ENCODE data around the gene OLFM2. TPM values are rescaled to one million over a fixed set of nuclear protein-coding genes. Genes with fewer than 3 reads are reported as not detected.

The OLFM2 gene
- total and polyA plus RNA-seq, 2 of the 4 experiments (the other 2 are of a cell fraction) = 2.7 to 5.1 TPM

DNA sequence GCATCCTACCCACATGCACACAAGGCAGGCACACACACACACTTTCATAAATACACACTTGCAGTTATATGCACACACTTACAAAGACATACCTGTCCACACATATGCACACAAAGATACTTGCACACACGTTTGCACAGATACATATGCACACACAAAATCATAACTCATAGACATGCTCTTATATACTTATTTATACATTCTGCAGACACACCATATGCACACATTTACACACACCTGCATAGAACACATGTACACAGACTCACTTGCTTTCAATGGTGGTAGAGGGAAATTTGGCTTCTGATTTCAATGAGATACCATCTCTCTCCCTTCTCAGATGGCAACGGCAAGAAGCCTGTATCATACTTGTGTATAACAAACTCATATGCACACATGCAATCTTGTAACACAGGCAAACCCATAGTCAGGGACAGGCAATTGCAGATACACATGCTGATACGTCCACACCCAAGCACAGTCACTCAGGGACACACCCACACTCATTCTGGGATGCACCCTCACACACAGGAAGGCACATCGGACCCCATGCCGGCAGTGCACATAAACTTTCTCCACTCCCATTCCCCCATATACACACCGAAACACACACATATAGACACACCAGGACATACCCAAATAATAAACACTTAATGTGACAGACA lies 24.7 kb downstream of the OLFM2 start (continued):
- TF ChIP-seq, protein P1, sequence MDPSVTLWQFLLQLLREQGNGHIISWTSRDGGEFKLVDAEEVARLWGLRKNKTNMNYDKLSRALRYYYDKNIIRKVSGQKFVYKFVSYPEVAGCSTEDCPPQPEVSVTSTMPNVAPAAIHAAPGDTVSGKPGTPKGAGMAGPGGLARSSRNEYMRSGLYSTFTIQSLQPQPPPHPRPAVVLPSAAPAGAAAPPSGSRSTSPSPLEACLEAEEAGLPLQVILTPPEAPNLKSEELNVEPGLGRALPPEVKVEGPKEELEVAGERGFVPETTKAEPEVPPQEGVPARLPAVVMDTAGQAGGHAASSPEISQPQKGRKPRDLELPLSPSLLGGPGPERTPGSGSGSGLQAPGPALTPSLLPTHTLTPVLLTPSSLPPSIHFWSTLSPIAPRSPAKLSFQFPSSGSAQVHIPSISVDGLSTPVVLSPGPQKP (IDR thresholded peaks at IDR 0.05; ENCODE audit: borderline replicate concordance, low read depth, low read length) = no peak
- TF ChIP-seq RFX5 (IDR thresholded peaks at IDR 0.05; ENCODE audit: low read depth, low read length) = no peak
- no peak for TF ChIP-seq FOS (IDR thresholded peaks at IDR 0.05; ENCODE audit: low read depth, low read length)

DNA sequence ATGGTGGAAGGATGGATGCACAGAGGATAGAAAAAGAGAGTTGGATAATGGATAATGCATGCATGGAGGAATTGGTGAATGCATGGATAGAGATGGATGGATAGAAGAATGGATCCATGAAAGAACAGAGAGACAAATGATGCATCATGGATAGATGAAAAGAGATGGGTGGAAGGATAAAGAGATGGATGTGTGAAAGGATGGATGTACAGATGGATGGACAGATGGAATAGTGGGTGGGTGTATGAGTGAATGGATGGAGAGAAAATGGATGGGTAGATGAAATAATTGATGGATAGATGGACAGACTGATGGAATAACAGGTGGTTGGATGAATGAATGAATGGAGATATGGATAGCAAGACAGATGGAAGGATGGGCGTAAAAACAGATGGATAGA lies 25.7 kb downstream of the OLFM2 start:
- H3K9ac ChIP-seq (ENCODE audit: low read depth, low read length) = no peak overlapping the region
- intact Hi-C loops (cut with micrococcal nuclease) = loop anchor here (5.0 to 10.0 kb wide), 2 partner anchors 286 to 773 kb away; partner anchors contain the start of gene ZNF561
- ChIA-PET CTCF (interaction anchor here (0.6 kb wide), 1 partner anchor 10 kb away, joined by 3 read pairs; no protein-coding TSS in a partner anchor), POLR2A (ENCODE audit: unreplicated experiment) (no interaction called here)
- no peak overlapping the region for H3K14ac ChIP-seq (replicated peaks; ENCODE audit: low read depth, low read length)
- in situ Hi-C loops (cut with MboI; ENCODE audit: low sequenced_read_pairs) = loop anchor here (5.0 kb wide), 1 partner anchor 38 kb away; no protein-coding TSS in a partner anchor
- H2BK20ac ChIP-seq (ENCODE audit: low read depth, low read length) = no peak overlapping the region
- no peak overlapping the region for H3K18ac ChIP-seq (ENCODE audit: low read depth, low read length)
- H3K36me3 ChIP-seq (ENCODE audit: control insufficient read depth, insufficient read depth, low read length) = no peaks in the 10 kb centered on the region
- H3K4ac ChIP-seq (ENCODE audit: low read depth, low read length) = no peak overlapping the region
- peaks cover 2% of the 10 kb centered on the region; the same call in 1 of the 2 replicates for H3K4me1 ChIP-seq (ENCODE audit: control insufficient read depth, insufficient read depth, low read length)
- no peak overlapping the region for H2BK5ac ChIP-seq (ENCODE audit: low read depth, low read length, poor library complexity, severe bottlenecking)
- H3K23ac ChIP-seq (ENCODE audit: low read depth, low read length) = no peak overlapping the region
- H2BK120ac ChIP-seq (ENCODE audit: low read depth, low read length) = no peak overlapping the region
- H2BK15ac ChIP-seq (ENCODE audit: low read depth, low read length) = no peak overlapping the region
- BruUV-seq (replicated peaks) = no TSS peak
- H4K91ac ChIP-seq (ENCODE audit: insufficient read depth, low read depth, low read length) = no peak overlapping the region
- peaks cover 16% of the 10 kb centered on the region for H3K27me3 ChIP-seq (ENCODE audit: control insufficient read depth, insufficient read depth, low read length)
- H2AFZ ChIP-seq (replicated peaks; ENCODE audit: low read length, poor library complexity) = no peak overlapping the region
- DNase-seq = no peak
- no peak overlapping the region for H2AK5ac ChIP-seq (ENCODE audit: low read depth, low read length)
- 60 to 100% methylated on average over 1 of the region's 1 CpG for WGBS, 2 experiments (ENCODE audit: extremely low coverage in 2 of 2, insufficient read length in 1 of 2)
- dilution Hi-C loops (cut with HindIII; ENCODE audit: low sequenced_read_pairs, unreplicated experiment) = no loop called here
- no peaks in the 10 kb centered on the region for H3K79me1 ChIP-seq (ENCODE audit: low read depth in 1 of 2, low read length in 2 of 2)
- H4K5ac ChIP-seq (ENCODE audit: low read depth, low read length) = no peak overlapping the region
- 0 out of 2 replicates have a peak, but pooled peaks cover 9% of the 10 kb centered on the region for H3K9me1 ChIP-seq (ENCODE audit: insufficient read depth, low read length)
- H3K27ac ChIP-seq (ENCODE audit: insufficient read depth, low read length) = no peak overlapping the region
- H3K4me2 ChIP-seq (ENCODE audit: low read depth, low read length) = no peak overlapping the region
- H4K20me1 ChIP-seq (ENCODE audit: insufficient read depth, low read length) = no peaks in the 10 kb centered on the region
- no peak overlapping the region for H3K56ac ChIP-seq (ENCODE audit: extremely low read depth, insufficient read depth, low read length)
- H3K4me3 ChIP-seq (ENCODE audit: insufficient read depth, low read depth, low read length) = no peak overlapping the region
- no peak overlapping the region for H2AK9ac ChIP-seq (replicated peaks; ENCODE audit: low read depth, low read length, poor library complexity)
- no peaks in the 10 kb centered on the region for H3K9me3 ChIP-seq (ENCODE audit: control insufficient read depth, insufficient read depth, low read length)
- ATAC-seq (ENCODE audit: low read depth) = no peak
- no peak overlapping the region for H4K8ac ChIP-seq (ENCODE audit: low read depth in 2 of 2, low read length in 2 of 2)
- TF ChIP-seq RCOR1 (IDR thresholded peaks at IDR 0.05; ENCODE audit: insufficient replicate concordance, low read length) = no peak
- TF ChIP-seq, protein P2, sequence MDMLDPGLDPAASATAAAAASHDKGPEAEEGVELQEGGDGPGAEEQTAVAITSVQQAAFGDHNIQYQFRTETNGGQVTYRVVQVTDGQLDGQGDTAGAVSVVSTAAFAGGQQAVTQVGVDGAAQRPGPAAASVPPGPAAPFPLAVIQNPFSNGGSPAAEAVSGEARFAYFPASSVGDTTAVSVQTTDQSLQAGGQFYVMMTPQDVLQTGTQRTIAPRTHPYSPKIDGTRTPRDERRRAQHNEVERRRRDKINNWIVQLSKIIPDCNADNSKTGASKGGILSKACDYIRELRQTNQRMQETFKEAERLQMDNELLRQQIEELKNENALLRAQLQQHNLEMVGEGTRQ (IDR thresholded peaks at IDR 0.05; ENCODE audit: low read depth, low read length) = no peak
- TF ChIP-seq MAZ (IDR thresholded peaks at IDR 0.05; ENCODE audit: borderline replicate concordance, low read depth, low read length) = no peak
- TF ChIP-seq MAFK (IDR thresholded peaks at IDR 0.05; ENCODE audit: low read depth, low read length) = no peak
- TF ChIP-seq, protein P3, sequence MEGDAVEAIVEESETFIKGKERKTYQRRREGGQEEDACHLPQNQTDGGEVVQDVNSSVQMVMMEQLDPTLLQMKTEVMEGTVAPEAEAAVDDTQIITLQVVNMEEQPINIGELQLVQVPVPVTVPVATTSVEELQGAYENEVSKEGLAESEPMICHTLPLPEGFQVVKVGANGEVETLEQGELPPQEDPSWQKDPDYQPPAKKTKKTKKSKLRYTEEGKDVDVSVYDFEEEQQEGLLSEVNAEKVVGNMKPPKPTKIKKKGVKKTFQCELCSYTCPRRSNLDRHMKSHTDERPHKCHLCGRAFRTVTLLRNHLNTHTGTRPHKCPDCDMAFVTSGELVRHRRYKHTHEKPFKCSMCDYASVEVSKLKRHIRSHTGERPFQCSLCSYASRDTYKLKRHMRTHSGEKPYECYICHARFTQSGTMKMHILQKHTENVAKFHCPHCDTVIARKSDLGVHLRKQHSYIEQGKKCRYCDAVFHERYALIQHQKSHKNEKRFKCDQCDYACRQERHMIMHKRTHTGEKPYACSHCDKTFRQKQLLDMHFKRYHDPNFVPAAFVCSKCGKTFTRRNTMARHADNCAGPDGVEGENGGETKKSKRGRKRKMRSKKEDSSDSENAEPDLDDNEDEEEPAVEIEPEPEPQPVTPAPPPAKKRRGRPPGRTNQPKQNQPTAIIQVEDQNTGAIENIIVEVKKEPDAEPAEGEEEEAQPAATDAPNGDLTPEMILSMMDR (conservative IDR thresholded peaks at IDR 0.05; ENCODE audit: low read depth, low read length) = no peak
- no peak for TF ChIP-seq CEBPB (IDR thresholded peaks at IDR 0.05; ENCODE audit: low read depth, low read length)
- TF ChIP-seq, protein P1 (IDR thresholded peaks at IDR 0.05; ENCODE audit: borderline replicate concordance, low read depth, low read length) = no peak
- no peak for TF ChIP-seq FOS (IDR thresholded peaks at IDR 0.05; ENCODE audit: low read depth, low read length)
- TF ChIP-seq BHLHE40 (IDR thresholded peaks at IDR 0.05; ENCODE audit: low read depth, low read length) = no peak
